ENCODE results near the gene CPO. TPM values are rescaled to one million over a fixed set of nuclear protein-coding genes. Genes with fewer than 3 reads are reported as not detected.

Gene CPO
- total RNA-seq, 1 donor from 2014 or later = not detected

- Histone ChIP-seq H3K9me3 (ENCODE audit: control insufficient read depth in 3 of 3, low read length in 3 of 3) (no peaks in the 10 kb centered on the region), H3K36me3 (ENCODE audit: control insufficient read depth in 3 of 3, insufficient read depth in 3 of 3, low read length in 3 of 3) (no peaks in the 10 kb centered on the region), H3K27me3 (ENCODE audit: control insufficient read depth in 3 of 3, insufficient read depth in 3 of 3, low read length in 3 of 3) (no peaks in the 10 kb centered on the region), H3K4me1 (ENCODE audit: control insufficient read depth in 3 of 3, insufficient read depth in 3 of 3, low read length in 3 of 3) (peaks cover 6 to 10% (median 8%) of the 10 kb centered on the region in 3 donors), H3K9ac (ENCODE audit: low read depth in 1 of 3, low read length in 3 of 3) (no peak overlapping the region), H3K4me3 (ENCODE audit: low read length in 3 of 3) (no peak overlapping the region), H3K27ac (ENCODE audit: low read depth, low read length) (no peak overlapping the region)
These were observed 44.0 kb downstream of the CPO start for GRCh38 chr2:206983161-206983859.

GRCh38 chr2:206984206-206984605 lies 44.9 kb downstream of the CPO start:
- no peak overlapping the region for H3K27ac ChIP-seq (ENCODE audit: low read depth, low read length)
- no peak overlapping the region for H3K9ac ChIP-seq (ENCODE audit: low read depth in 1 of 3, low read length in 3 of 3)
- peaks cover 6 to 10% (median 8%) of the 10 kb centered on the region in 3 donors for H3K4me1 ChIP-seq (ENCODE audit: control insufficient read depth in 3 of 3, insufficient read depth in 3 of 3, low read length in 3 of 3)
- no peaks in the 10 kb centered on the region for H3K9me3 ChIP-seq (ENCODE audit: control insufficient read depth in 3 of 3, low read length in 3 of 3)
- no peak overlapping the region for H3K4me3 ChIP-seq (ENCODE audit: low read length in 3 of 3)
- H3K27me3 ChIP-seq (ENCODE audit: control insufficient read depth in 3 of 3, insufficient read depth in 3 of 3, low read length in 3 of 3) = no peaks in the 10 kb centered on the region
- H3K36me3 ChIP-seq (ENCODE audit: control insufficient read depth in 3 of 3, insufficient read depth in 3 of 3, low read length in 3 of 3) = no peaks in the 10 kb centered on the region

GRCh38 chr2:206986943-206987342 lies 47.6 kb downstream of the CPO start:
- Histone ChIP-seq H3K4me1 (ENCODE audit: control insufficient read depth in 3 of 3, insufficient read depth in 3 of 3, low read length in 3 of 3) (peaks cover 3 to 6% (median 4%) of the 10 kb centered on the region in 3 donors), H3K9ac (ENCODE audit: low read depth in 1 of 3, low read length in 3 of 3) (no peak overlapping the region), H3K9me3 (ENCODE audit: control insufficient read depth in 3 of 3, low read length in 3 of 3) (no peaks in the 10 kb centered on the region), H3K27me3 (ENCODE audit: control insufficient read depth in 3 of 3, insufficient read depth in 3 of 3, low read length in 3 of 3) (no peaks in the 10 kb centered on the region), H3K4me3 (ENCODE audit: low read length in 3 of 3) (no peak overlapping the region), H3K27ac (ENCODE audit: low read depth, low read length) (no peak overlapping the region), H3K36me3 (ENCODE audit: control insufficient read depth in 3 of 3, insufficient read depth in 3 of 3, low read length in 3 of 3) (no peaks in the 10 kb centered on the region)

- H3K27ac ChIP-seq (ENCODE audit: low read depth, low read length) = no peak overlapping the region
- H3K9ac ChIP-seq (ENCODE audit: low read depth in 1 of 3, low read length in 3 of 3) = no peak overlapping the region
- H3K36me3 ChIP-seq (ENCODE audit: control insufficient read depth in 3 of 3, insufficient read depth in 3 of 3, low read length in 3 of 3) = no peaks in the 10 kb centered on the region
- H3K4me3 ChIP-seq (ENCODE audit: low read length in 3 of 3) = no peak overlapping the region
- no peaks in the 10 kb centered on the region for H3K27me3 ChIP-seq (ENCODE audit: control insufficient read depth in 3 of 3, insufficient read depth in 3 of 3, low read length in 3 of 3)
- peaks cover 0 to 4% (median 0%) of the 10 kb centered on the region in 3 donors for H3K4me1 ChIP-seq (ENCODE audit: control insufficient read depth in 3 of 3, insufficient read depth in 3 of 3, low read length in 3 of 3)
- H3K9me3 ChIP-seq (ENCODE audit: control insufficient read depth in 3 of 3, low read length in 3 of 3) = no peaks in the 10 kb centered on the region
These were observed 48.5 kb downstream of the CPO start for GRCh38 chr2:206987810-206988209.

GRCh38 chr2:206988884-206989283 lies 49.6 kb downstream of the CPO start:
- H3K27ac ChIP-seq (ENCODE audit: low read depth, low read length) = no peak overlapping the region
- no peaks in the 10 kb centered on the region for H3K9me3 ChIP-seq (ENCODE audit: control insufficient read depth in 3 of 3, low read length in 3 of 3)
- H3K27me3 ChIP-seq (ENCODE audit: control insufficient read depth in 3 of 3, insufficient read depth in 3 of 3, low read length in 3 of 3) = no peaks in the 10 kb centered on the region
- H3K4me1 ChIP-seq (ENCODE audit: control insufficient read depth in 3 of 3, insufficient read depth in 3 of 3, low read length in 3 of 3) = no peaks in the 10 kb centered on the region
- H3K4me3 ChIP-seq (ENCODE audit: low read length in 3 of 3) = no peak overlapping the region
- H3K36me3 ChIP-seq (ENCODE audit: control insufficient read depth in 3 of 3, insufficient read depth in 3 of 3, low read length in 3 of 3) = no peaks in the 10 kb centered on the region
- H3K9ac ChIP-seq (ENCODE audit: low read depth in 1 of 3, low read length in 3 of 3) = no peak overlapping the region

- H3K36me3 ChIP-seq (ENCODE audit: control insufficient read depth in 3 of 3, insufficient read depth in 3 of 3, low read length in 3 of 3) = no peaks in the 10 kb centered on the region
- H3K4me3 ChIP-seq (ENCODE audit: low read length in 3 of 3) = no peak overlapping the region
- no peaks in the 10 kb centered on the region for H3K9me3 ChIP-seq (ENCODE audit: control insufficient read depth in 3 of 3, low read length in 3 of 3)
- no peak overlapping the region for H3K27ac ChIP-seq (ENCODE audit: low read depth, low read length)
- no peaks in the 10 kb centered on the region for H3K4me1 ChIP-seq (ENCODE audit: control insufficient read depth in 3 of 3, insufficient read depth in 3 of 3, low read length in 3 of 3)
- no peak overlapping the region for H3K9ac ChIP-seq (ENCODE audit: low read depth in 1 of 3, low read length in 3 of 3)
- H3K27me3 ChIP-seq (ENCODE audit: control insufficient read depth in 3 of 3, insufficient read depth in 3 of 3, low read length in 3 of 3) = no peaks in the 10 kb centered on the region
These were observed 50.0 kb downstream of the CPO start for GRCh38 chr2:206989311-206989710.

- no peaks in the 10 kb centered on the region for H3K27me3 ChIP-seq (ENCODE audit: control insufficient read depth in 3 of 3, insufficient read depth in 3 of 3, low read length in 3 of 3)
- H3K4me1 ChIP-seq (ENCODE audit: control insufficient read depth in 3 of 3, insufficient read depth in 3 of 3, low read length in 3 of 3) = no peaks in the 10 kb centered on the region
- no peaks in the 10 kb centered on the region for H3K9me3 ChIP-seq (ENCODE audit: control insufficient read depth in 3 of 3, low read length in 3 of 3)
- H3K9ac ChIP-seq (ENCODE audit: low read depth in 1 of 3, low read length in 3 of 3) = no peak overlapping the region
- H3K27ac ChIP-seq (ENCODE audit: low read depth, low read length) = no peak overlapping the region
- no peaks in the 10 kb centered on the region for H3K36me3 ChIP-seq (ENCODE audit: control insufficient read depth in 3 of 3, insufficient read depth in 3 of 3, low read length in 3 of 3)
- H3K4me3 ChIP-seq (ENCODE audit: low read length in 3 of 3) = no peak overlapping the region
These were observed 51.0 kb downstream of the CPO start for GRCh38 chr2:206990360-206990759.

- H3K27ac ChIP-seq (ENCODE audit: low read depth, low read length) = no peak overlapping the region
- H3K9ac ChIP-seq (ENCODE audit: low read depth in 1 of 3, low read length in 3 of 3) = no peak overlapping the region
- H3K4me1 ChIP-seq (ENCODE audit: control insufficient read depth in 3 of 3, insufficient read depth in 3 of 3, low read length in 3 of 3) = no peaks in the 10 kb centered on the region
- H3K4me3 ChIP-seq (ENCODE audit: low read length in 3 of 3) = no peak overlapping the region
- no peaks in the 10 kb centered on the region for H3K36me3 ChIP-seq (ENCODE audit: control insufficient read depth in 3 of 3, insufficient read depth in 3 of 3, low read length in 3 of 3)
- H3K9me3 ChIP-seq (ENCODE audit: control insufficient read depth in 3 of 3, low read length in 3 of 3) = no peaks in the 10 kb centered on the region
- H3K27me3 ChIP-seq (ENCODE audit: control insufficient read depth in 3 of 3, insufficient read depth in 3 of 3, low read length in 3 of 3) = no peaks in the 10 kb centered on the region
These were observed 51.8 kb downstream of the CPO start for GRCh38 chr2:206991070-206991469.

GRCh38 chr2:206993396-206993911 lies 54.1 kb downstream of the CPO start:
- H3K4me3 ChIP-seq (ENCODE audit: low read length in 3 of 3) = no peak overlapping the region
- no peaks in the 10 kb centered on the region for H3K4me1 ChIP-seq (ENCODE audit: control insufficient read depth in 3 of 3, insufficient read depth in 3 of 3, low read length in 3 of 3)
- peaks cover 0 to 6% (median 0%) of the 10 kb centered on the region in 3 donors for H3K9me3 ChIP-seq (ENCODE audit: control insufficient read depth in 3 of 3, low read length in 3 of 3)
- no peaks in the 10 kb centered on the region for H3K36me3 ChIP-seq (ENCODE audit: control insufficient read depth in 3 of 3, insufficient read depth in 3 of 3, low read length in 3 of 3)
- no peak overlapping the region for H3K9ac ChIP-seq (ENCODE audit: low read depth in 1 of 3, low read length in 3 of 3)
- no peaks in the 10 kb centered on the region for H3K27me3 ChIP-seq (ENCODE audit: control insufficient read depth in 3 of 3, insufficient read depth in 3 of 3, low read length in 3 of 3)
- H3K27ac ChIP-seq (ENCODE audit: low read depth, low read length) = no peak overlapping the region

- no peaks in the 10 kb centered on the region for H3K27me3 ChIP-seq (ENCODE audit: control insufficient read depth in 3 of 3, insufficient read depth in 3 of 3, low read length in 3 of 3)
- no peak overlapping the region for H3K27ac ChIP-seq (ENCODE audit: low read depth, low read length)
- no peaks in the 10 kb centered on the region for H3K36me3 ChIP-seq (ENCODE audit: control insufficient read depth in 3 of 3, insufficient read depth in 3 of 3, low read length in 3 of 3)
- H3K9me3 ChIP-seq (ENCODE audit: control insufficient read depth in 3 of 3, low read length in 3 of 3) = peaks cover 0 to 6% (median 0%) of the 10 kb centered on the region in 3 donors
- no peak overlapping the region for H3K4me3 ChIP-seq (ENCODE audit: low read length in 3 of 3)
- no peaks in the 10 kb centered on the region for H3K4me1 ChIP-seq (ENCODE audit: control insufficient read depth in 3 of 3, insufficient read depth in 3 of 3, low read length in 3 of 3)
- H3K9ac ChIP-seq (ENCODE audit: low read depth in 1 of 3, low read length in 3 of 3) = no peak overlapping the region
These were observed 54.6 kb downstream of the CPO start for GRCh38 chr2:206993964-206994363.

All from skeletal muscle tissue (tissue), 4 donors.